Stomach (tissue), 9 donors: Measurements from ENCODE around the gene HMGA1. TPM values are rescaled to one million over a fixed set of nuclear protein-coding genes. Genes with fewer than 3 reads are reported as not detected.

ENCODE experiments used
- DNase-seq, 2 donors: peaks; one replicate each; pipeline versions ENCODE4 v3.0.0 to v3.0.0-alpha.2; 2013 to 2019
- H3K27ac ChIP-seq, 5 donors: fragments of 200-600 bp in 4 of 5; sonication (generic) in 4 of 5; one replicate each; pipeline ENCODE4 v1.5.1; 2013 to 2019; ENCODE audit warnings: mild to moderate bottlenecking in 1 of 5, moderate library complexity in 1 of 5
- H3K27me3 ChIP-seq, 3 donors: fragments of 200-600 bp; sonication (generic); one replicate each; pipeline ENCODE4 v1.5.1; 2017 to 2019; ENCODE audit warnings: mixed run types in 1 of 3
- H3K36me3 ChIP-seq, 4 donors: fragments of 200-600 bp; sonication (generic); 1 replicate in 3 of 4; 2 replicates in 1 of 4; pipeline ENCODE4 v1.5.1; 2016 to 2019
- H3K4me1 ChIP-seq, 4 donors: fragments of 200-600 bp; sonication (generic); one replicate each; pipeline ENCODE4 v1.5.1; 2016 to 2019
- H3K4me3 ChIP-seq, 4 donors: fragments of 200-600 bp; sonication (generic) in 3 of 4; one replicate each; pipeline ENCODE4 v1.5.1; 2016 to 2019; ENCODE audit warnings: mild to moderate bottlenecking in 1 of 4
- H3K9me3 ChIP-seq, 4 donors: fragments of 200-600 bp; sonication (generic); one replicate each; pipeline ENCODE4 v1.5.1; 2016 to 2019
- CTCF ChIP-seq, 7 experiments: fragments of 450-650 bp in 4 of 7; fragments of 200-600 bp in 3 of 7; sonication (generic) in 3 of 7; IDR thresholded peaks; one replicate each; pipeline ENCODE4 v1.5.1; 2016 to 2019; ENCODE audit warnings: antibody characterized with exemption in 7 of 7, control low read depth in 2 of 7, mild to moderate bottlenecking in 1 of 7
- EP300 ChIP-seq: sonication (generic); formaldehyde crosslinking; IDR thresholded peaks from one replicate; pipeline ENCODE4 v1.6.1; 2017; ENCODE audit warnings: antibody characterized with exemption
- POLR2A ChIP-seq, 4 donors: fragments of 450-650 bp; IDR thresholded peaks; one replicate each; pipeline ENCODE4 v1.6.1; 2016; ENCODE audit warnings: antibody characterized with exemption in 4 of 4, control low read depth in 2 of 4, mild to moderate bottlenecking in 1 of 4, moderate library complexity in 1 of 4
- POLR2AphosphoS5 ChIP-seq, 3 donors: sonication (generic); formaldehyde crosslinking; IDR thresholded peaks; one replicate each; pipeline ENCODE4 v1.6.1; 2016; ENCODE audit warnings: antibody characterized with exemption in 3 of 3
- WGBS, 5 donors: extraction: QIAGEN DNeasy Blood & Tissue Kit in 3 of 5; methylation state at CpG; one replicate each; pipeline versions ENCODE4 v1.1.5 to v1.1.7; 2013 to 2018; 5-methylcytosine and 5-hydroxymethylcytosine counted together
- intact Hi-C: fragments of 100-400 bp; cut with DNase I; formaldehyde crosslinking; loops from one replicate; pipeline ENCODE4 v1.15.1; 2023; ENCODE audit warnings: low total_unique reads
- polyA plus RNA-seq, 3 donors: library from polyadenylated mRNA; stranded (reverse); fragments of 200-250 nt; gene quantifications; one replicate each; pipeline ENCODE4 v1.2.3, GENCODE V29; 2013
- total RNA-seq, 5 donors: library from RNA; depleted of rRNA; stranded (reverse); fragments of >200 nt; gene quantifications; one replicate each; pipeline versions ENCODE4 v1.1.0 to v1.2.3, GENCODE V29; 2014 to 2016
- donor health status: healthy with polysubstance abuse.
- donor health status: Bipolar disorder and iron deficiency.
- donor health status: healthy.

HMGA1 gene
- total and polyA plus RNA-seq, 8 donors, result 9.3 to 114 (median 67.4) TPM

GRCh38 chr6:34272013-34272926 lies 35.6 kb downstream of the HMGA1 start:
- Histone ChIP-seq H3K36me3 (no peaks in the 10 kb centered on the region), H3K27ac (no peak overlapping the region), H3K4me3 (no peak overlapping the region), H3K4me1 (peaks cover 0 to 15% (median 11%) of the 10 kb centered on the region in 4 donors), H3K27me3 (no peaks in the 10 kb centered on the region), H3K9me3 (no peaks in the 10 kb centered on the region)
- no peak for DNase-seq
- TF ChIP-seq POLR2AphosphoS5 (IDR thresholded peaks at IDR 0.05) (no peak), POLR2A (IDR thresholded peaks at IDR 0.05) (no peak), CTCF (IDR thresholded peaks at IDR 0.05) (no peak), EP300 (no peak)
- 82 to 96% (median 91%) methylated on average over 13 of the region's 13 CpGs for WGBS, 5 donors
- intact Hi-C loops, result no loop called here

GRCh38 chr6:34273242-34273805 lies 36.7 kb downstream of the HMGA1 start:
- H3K4me1 ChIP-seq, result peaks cover 0 to 15% (median 11%) of the 10 kb centered on the region in 4 donors
- TF ChIP-seq CTCF (IDR thresholded peaks at IDR 0.05) (no peak), POLR2AphosphoS5 (IDR thresholded peaks at IDR 0.05) (peak in 2 of 3 donors; percentile 22 to 25), EP300 (no peak), POLR2A (IDR thresholded peaks at IDR 0.05) (no peak)
- intact Hi-C loops, result no loop called here
- no peaks in the 10 kb centered on the region for H3K9me3 ChIP-seq
- H3K27me3 ChIP-seq, result no peaks in the 10 kb centered on the region
- peak; percentile 46 to 63 for DNase-seq
- H3K4me3 ChIP-seq, result no peak overlapping the region
- WGBS, 5 donors, result 40 to 60% (median 54%) methylated on average over 2 to 3 of the region's 3 CpGs
- H3K36me3 ChIP-seq, result no peaks in the 10 kb centered on the region
- H3K27ac ChIP-seq, result peak overlapping the region in 2 of 5 donors; percentile 38 to 46

- TF ChIP-seq POLR2AphosphoS5 (IDR thresholded peaks at IDR 0.05) (no peak), POLR2A (IDR thresholded peaks at IDR 0.05) (no peak), CTCF (IDR thresholded peaks at IDR 0.05) (no peak), EP300 (no peak)
- H3K9me3 ChIP-seq, result no peaks in the 10 kb centered on the region
- H3K4me1 ChIP-seq, result peaks cover 0 to 15% (median 11%) of the 10 kb centered on the region in 4 donors
- no peak overlapping the region for H3K27ac ChIP-seq
- peaks cover 0 to 1% (median 0%) of the 10 kb centered on the region in 4 donors for H3K36me3 ChIP-seq
- 93 to 100% (median 96%) methylated on average over 1 of the region's 1 CpG for WGBS, 5 donors
- no peak overlapping the region for H3K4me3 ChIP-seq
- intact Hi-C loops, result no loop called here
- no peaks in the 10 kb centered on the region for H3K27me3 ChIP-seq
- DNase-seq, result no peak
Measured at GRCh38 chr6:34274129-34274528, 37.5 kb downstream of the HMGA1 start.

- TF ChIP-seq EP300, result no peak
- TF ChIP-seq CTCF (IDR thresholded peaks at IDR 0.05), result no peak
- no peak for TF ChIP-seq POLR2AphosphoS5 (IDR thresholded peaks at IDR 0.05)
- TF ChIP-seq POLR2A (IDR thresholded peaks at IDR 0.05), result no peak
- H3K27me3 ChIP-seq, result no peaks in the 10 kb centered on the region
- H3K4me1 ChIP-seq, result peaks cover 0 to 15% (median 11%) of the 10 kb centered on the region in 4 donors
- H3K27ac ChIP-seq, result no peak overlapping the region
- H3K9me3 ChIP-seq, result no peaks in the 10 kb centered on the region
- intact Hi-C loops, result no loop called here
- DNase-seq, result no peak
- H3K36me3 ChIP-seq, result peaks cover 0 to 12% (median 6%) of the 10 kb centered on the region in 4 donors
- no peak overlapping the region for H3K4me3 ChIP-seq
- 85 to 98% (median 92%) methylated on average over 3 of the region's 3 CpGs for WGBS, 5 donors
Measured at GRCh38 chr6:34275128-34275804, 38.6 kb downstream of the HMGA1 start.
